DND-41 (cell line): Measurements from ENCODE around the gene TMEM175.

Source experiments
- CTCF ChIP-seq: IDR thresholded peaks from 2 replicates; pipeline ENCODE4 v1.5.1; 2012; ENCODE audit warnings: borderline replicate concordance, low read length, moderate library complexity, mild to moderate bottlenecking; ENCODE audit not compliant: poor library complexity, severe bottlenecking; ENCODE audit errors: extremely low read depth
- EZH2 ChIP-seq: IDR thresholded peaks from 3 replicates; pipeline ENCODE4 v1.6.1; 2012; ENCODE audit warnings: borderline replicate concordance, low read depth, mild to moderate bottlenecking, moderate library complexity, low read length, inconsistent platforms; ENCODE audit not compliant: severe bottlenecking

GRCh38 chr4:915041-915474 is 17.2 kb upstream of the TMEM175 start:
- TF ChIP-seq CTCF: no peak
- no peak for TF ChIP-seq EZH2
